A673 (cell line): ENCODE data around the gene ADORA2B. TPM values are rescaled to one million over a fixed set of nuclear protein-coding genes. Genes with fewer than 3 reads are reported as not detected.

ENCODE experiments used
- BruUV-seq: library from RNA; stranded (reverse); fragments of 400-500 nt; replicated peaks from 2 replicates; lab custom pipeline; 2021; lab: Mats Ljungman, UMichigan
- CTCF ChIA-PET: fragments of 300-600 bp; sonication (Branson Sonifier 250); formaldehyde crosslinking; loops from one replicate; lab custom pipeline; 2022; ENCODE audit warnings: antibody characterized with exemption; lab: Charles Lee
- POLR2A ChIA-PET: fragments of 300-600 bp; sonication (Branson Sonifier 250); formaldehyde crosslinking; loops from one replicate; lab custom pipeline; 2022; ENCODE audit warnings: antibody characterized with exemption; ENCODE audit not compliant: low non-redundant PET; lab: Charles Lee
- DNase-seq: peaks from one replicate; pipeline ENCODE4 v3.0.0-alpha.2; 2015; ENCODE audit warnings: low spot score
- H3K27ac ChIP-seq: fragments of 200-600 bp; sonication (generic); 2 replicates; pipeline ENCODE4 v1.5.1; 2016; ENCODE audit warnings: mixed run types, low read depth, mild to moderate bottlenecking, mixed read lengths, antibody characterized with exemption, low read length; ENCODE audit not compliant: poor library complexity, severe bottlenecking
- H3K27me3 ChIP-seq: fragments of 200-600 bp; sonication (generic); replicated peaks from 2 replicates; pipeline ENCODE4 v1.6.1; 2017; ENCODE audit warnings: mixed run types, low read depth, mild to moderate bottlenecking, mixed read lengths, antibody characterized with exemption, low read length; ENCODE audit not compliant: insufficient read depth, poor library complexity
- H3K36me3 ChIP-seq: fragments of 200-600 bp; sonication (generic); 2 replicates; pipeline ENCODE4 v1.6.1; 2016; ENCODE audit warnings: mixed run types, mild to moderate bottlenecking, mixed read lengths, antibody characterized with exemption, low read length; ENCODE audit not compliant: insufficient read depth, poor library complexity, severe bottlenecking
- H3K4me1 ChIP-seq: fragments of 200-600 bp; sonication (generic); 2 replicates; pipeline ENCODE4 v1.6.1; 2017; ENCODE audit warnings: mixed run types, mild to moderate bottlenecking, mixed read lengths, antibody characterized with exemption, low read length; ENCODE audit not compliant: insufficient read depth, poor library complexity, severe bottlenecking
- H3K4me3 ChIP-seq: fragments of 200-600 bp; sonication (generic); 2 replicates; pipeline ENCODE4 v1.5.1; 2016; ENCODE audit warnings: low read depth, mixed run types, mild to moderate bottlenecking, mixed read lengths, low read length; ENCODE audit not compliant: poor library complexity, severe bottlenecking
- H3K9me3 ChIP-seq: fragments of 200-600 bp; sonication (generic); 2 replicates; pipeline ENCODE4 v1.6.1; 2016; ENCODE audit warnings: mixed run types, low read depth, mild to moderate bottlenecking, mixed read lengths, antibody characterized with exemption, low read length; ENCODE audit not compliant: poor library complexity, severe bottlenecking
- CTCF ChIP-seq: fragments of 300-800, 200-600 bp; sonication (generic); conservative IDR thresholded peaks from 2 replicates; pipeline ENCODE4 v1.5.1; 2017; ENCODE audit warnings: low read depth, mild to moderate bottlenecking, antibody characterized with exemption, low read length, moderate library complexity, mixed read lengths
- EZH2 ChIP-seq: fragments of 200-600 bp; sonication (generic); IDR thresholded peaks from 2 replicates; pipeline ENCODE4 v1.6.1; 2017; ENCODE audit warnings: borderline replicate concordance, low read depth, mild to moderate bottlenecking, mixed read lengths, antibody characterized with exemption, low read length; ENCODE audit not compliant: poor library complexity, severe bottlenecking
- intact Hi-C: fragments of 100-400 bp; cut with micrococcal nuclease; formaldehyde crosslinking; loops from one replicate; pipeline ENCODE4 v1.10.0; 2022; ENCODE audit not compliant: unreplicated experiment
- total RNA-seq: library from RNA; stranded (reverse); gene quantifications from 2 replicates; pipeline ENCODE4 v1.2.3, GENCODE V29; 2021

ADORA2B gene
- total RNA-seq, 1 experiment from 2014 or later: 3.9 TPM

GRCh38 chr17:15957206-15957605 lies 12.3 kb downstream of the ADORA2B start:
- intact Hi-C loops: no loop called here
- H3K4me1 ChIP-seq: peaks cover 16% of the 10 kb centered on the region
- BruUV-seq: no TSS peak
- H3K36me3 ChIP-seq: no peaks in the 10 kb centered on the region
- H3K27ac ChIP-seq: no peak overlapping the region
- H3K4me3 ChIP-seq: no peak overlapping the region
- ChIA-PET CTCF (interaction anchor here (0.7 kb wide), 2 partner anchors 9 to 430 kb away, joined by 5 to 6 read pairs; no protein-coding TSS in a partner anchor), POLR2A (no interaction called here)
- no peak for DNase-seq
- no peaks in the 10 kb centered on the region for H3K9me3 ChIP-seq
- TF ChIP-seq CTCF (no peak), EZH2 (no peak)
- no peaks in the 10 kb centered on the region for H3K27me3 ChIP-seq

- no peaks in the 10 kb centered on the region for H3K36me3 ChIP-seq
- intact Hi-C loops: no loop called here
- no peak overlapping the region for H3K27ac ChIP-seq
- BruUV-seq: no TSS peak
- ChIA-PET CTCF (interaction anchor here (0.7 kb wide), 2 partner anchors 9 to 430 kb away, joined by 5 to 6 read pairs; no protein-coding TSS in a partner anchor), POLR2A (interaction anchor here (0.5 kb wide), 1 partner anchor 9 kb away, joined by 4 read pairs; no protein-coding TSS in a partner anchor)
- H3K27me3 ChIP-seq: no peaks in the 10 kb centered on the region
- no peak for DNase-seq
- H3K4me3 ChIP-seq: no peak overlapping the region
- no peaks in the 10 kb centered on the region for H3K9me3 ChIP-seq
- H3K4me1 ChIP-seq: peaks cover 16% of the 10 kb centered on the region
- no peak for TF ChIP-seq EZH2
- TF ChIP-seq CTCF: no peak
Observed at GRCh38 chr17:15957608-15958307, 12.8 kb downstream of the ADORA2B start.

- ChIA-PET CTCF (interaction anchor here (0.8 kb wide), 1 partner anchor 41 kb away, joined by 3 read pairs; the partner anchor contains the start of genes TTC19 and ZSWIM7), POLR2A (interaction anchor here (0.5 kb wide), 1 partner anchor 8 kb away, joined by 4 read pairs; no protein-coding TSS in a partner anchor)
- Histone ChIP-seq H3K36me3 (no peaks in the 10 kb centered on the region), H3K4me3 (no peak overlapping the region), H3K27me3 (no peaks in the 10 kb centered on the region), H3K9me3 (no peaks in the 10 kb centered on the region), H3K27ac (no peak overlapping the region), H3K4me1 (peaks cover 16% of the 10 kb centered on the region)
- BruUV-seq: no TSS peak
- no peak for TF ChIP-seq CTCF
- TF ChIP-seq EZH2: no peak
- intact Hi-C loops: no loop called here
- no peak for DNase-seq
Observed at GRCh38 chr17:15958484-15958854, 13.5 kb downstream of the ADORA2B start.
